ENCODE data around the gene NCAM2. TPM values are rescaled to one million over a fixed set of nuclear protein-coding genes. Genes with fewer than 3 reads are reported as not detected.
A peak's percentile ranks its signal among the peaks of the same experiment; 100 is the strongest.

The NCAM2 gene
- total RNA-seq, 1 experiment from 2014 or later: 2.4 TPM

DNA sequence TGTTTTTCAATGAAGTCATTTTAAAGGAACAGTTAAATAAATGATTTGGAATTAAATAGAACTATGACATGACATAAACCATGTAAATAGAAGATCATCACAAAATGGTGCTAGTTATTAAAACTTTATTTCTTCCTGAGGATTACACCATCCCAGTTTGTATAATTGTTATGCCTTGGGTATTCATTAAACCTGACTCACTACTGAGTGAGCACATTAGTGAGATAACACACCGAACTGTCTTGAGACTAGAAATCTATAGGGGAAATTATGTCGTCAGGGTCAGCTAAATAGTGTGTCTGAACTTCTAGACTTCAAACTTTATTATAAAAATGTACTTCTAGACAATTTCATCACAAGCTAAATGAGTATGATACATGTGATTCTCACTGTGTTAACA, 189.4 kb downstream of the NCAM2 start:
- no peak overlapping the region for H3K9ac ChIP-seq (ENCODE audit: low read length)
- no peaks in the 10 kb centered on the region for H4K20me1 ChIP-seq (ENCODE audit: low read length)
- no peaks in the 10 kb centered on the region for H3F3A ChIP-seq (ENCODE audit: low read length, unreplicated experiment)
- ChIA-PET POLR2A (ENCODE audit: unreplicated experiment) (no interaction called here), CTCF (no interaction called here)
- intact Hi-C loops (cut with micrococcal nuclease): no loop called here
- no peaks in the 10 kb centered on the region for H3K9me2 ChIP-seq (replicated peaks; ENCODE audit: low read length)
- ATAC-seq (no peak), DNase-seq (no peak)
- H3K4me1 ChIP-seq (ENCODE audit: insufficient read depth, low read length): no peaks in the 10 kb centered on the region
- H3K36me3 ChIP-seq (ENCODE audit: low read depth, low read length): no peaks in the 10 kb centered on the region
- no peak overlapping the region for H3K4me3 ChIP-seq (ENCODE audit: low read length)
- H3K79me2 ChIP-seq (ENCODE audit: low read length): no peaks in the 10 kb centered on the region
- H3K4me2 ChIP-seq (ENCODE audit: low read length): no peak overlapping the region
- TF ChIP-seq EZH2 (IDR thresholded peaks at IDR 0.05; ENCODE audit: low read length, unreplicated experiment): no peak
- TF ChIP-seq CTCF (conservative IDR thresholded peaks at IDR 0.05; ENCODE audit: low read depth, low read length): no peak
- TF ChIP-seq EZH2phosphoT487 (IDR thresholded peaks at IDR 0.05; ENCODE audit: borderline replicate concordance, low read length): no peak
- BruUV-seq (replicated peaks): no TSS peak
- H3K27me3 ChIP-seq (ENCODE audit: low read length): no peaks in the 10 kb centered on the region
- peak overlapping the region; percentile 27; the same call in 1 of the 2 replicates for H2AFZ ChIP-seq (ENCODE audit: low read length)
- no peak overlapping the region for H3K27ac ChIP-seq (ENCODE audit: low read length)
- H3K9me3 ChIP-seq (ENCODE audit: low read length): no peaks in the 10 kb centered on the region

DNA sequence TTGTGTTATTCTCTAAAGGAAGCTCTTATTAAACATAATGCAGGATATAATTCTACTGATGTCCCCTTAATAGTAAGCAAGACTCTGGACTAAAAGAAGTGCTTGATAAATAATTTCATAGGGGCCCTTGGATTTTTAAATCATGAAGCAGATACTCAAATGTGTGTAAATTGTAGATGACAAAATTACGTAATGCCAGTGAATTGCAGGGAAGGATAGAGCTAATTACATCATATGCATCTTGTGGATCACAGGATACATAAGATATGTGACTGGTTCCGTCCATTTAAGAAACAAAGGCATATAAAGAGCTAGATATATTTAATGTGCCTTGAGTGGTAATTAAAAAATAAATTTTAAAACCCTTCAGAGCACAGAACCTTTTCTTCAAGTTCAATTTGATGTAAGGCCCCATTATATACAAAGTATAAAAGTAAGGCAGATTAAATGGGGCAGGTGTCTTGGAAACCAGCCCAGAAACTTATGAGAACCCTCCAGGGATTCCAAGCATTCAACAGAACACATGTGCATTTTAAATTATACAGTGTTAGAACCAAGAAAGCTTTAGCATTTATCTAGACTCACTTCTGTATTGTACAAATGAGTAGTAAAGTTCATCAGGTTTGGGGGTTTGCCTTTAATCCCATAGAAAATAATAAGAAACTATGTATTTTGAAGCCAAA, 190.4 kb downstream of the NCAM2 start:
- intact Hi-C loops (cut with micrococcal nuclease): no loop called here
- H3K4me3 ChIP-seq (ENCODE audit: low read length): no peak overlapping the region
- no peaks in the 10 kb centered on the region for H3K79me2 ChIP-seq (ENCODE audit: low read length)
- H3F3A ChIP-seq (ENCODE audit: low read length, unreplicated experiment): no peaks in the 10 kb centered on the region
- no peak overlapping the region for H3K9ac ChIP-seq (ENCODE audit: low read length)
- ChIA-PET POLR2A (ENCODE audit: unreplicated experiment) (no interaction called here), CTCF (no interaction called here)
- H3K27ac ChIP-seq (ENCODE audit: low read length): no peak overlapping the region
- ATAC-seq (no peak), DNase-seq (no peak)
- no peak overlapping the region for H3K4me2 ChIP-seq (ENCODE audit: low read length)
- no peak overlapping the region for H2AFZ ChIP-seq (ENCODE audit: low read length)
- no peaks in the 10 kb centered on the region for H3K27me3 ChIP-seq (ENCODE audit: low read length)
- H3K9me2 ChIP-seq (replicated peaks; ENCODE audit: low read length): no peaks in the 10 kb centered on the region
- no peaks in the 10 kb centered on the region for H3K4me1 ChIP-seq (ENCODE audit: insufficient read depth, low read length)
- no peaks in the 10 kb centered on the region for H3K36me3 ChIP-seq (ENCODE audit: low read depth, low read length)
- H3K9me3 ChIP-seq (ENCODE audit: low read length): no peaks in the 10 kb centered on the region
- no TSS peak for BruUV-seq (replicated peaks)
- H4K20me1 ChIP-seq (ENCODE audit: low read length): no peaks in the 10 kb centered on the region
- no peak for TF ChIP-seq CTCF (conservative IDR thresholded peaks at IDR 0.05; ENCODE audit: low read depth, low read length)
- no peak for TF ChIP-seq EZH2phosphoT487 (IDR thresholded peaks at IDR 0.05; ENCODE audit: borderline replicate concordance, low read length)
- no peak for TF ChIP-seq EZH2 (IDR thresholded peaks at IDR 0.05; ENCODE audit: low read length, unreplicated experiment)

DNA sequence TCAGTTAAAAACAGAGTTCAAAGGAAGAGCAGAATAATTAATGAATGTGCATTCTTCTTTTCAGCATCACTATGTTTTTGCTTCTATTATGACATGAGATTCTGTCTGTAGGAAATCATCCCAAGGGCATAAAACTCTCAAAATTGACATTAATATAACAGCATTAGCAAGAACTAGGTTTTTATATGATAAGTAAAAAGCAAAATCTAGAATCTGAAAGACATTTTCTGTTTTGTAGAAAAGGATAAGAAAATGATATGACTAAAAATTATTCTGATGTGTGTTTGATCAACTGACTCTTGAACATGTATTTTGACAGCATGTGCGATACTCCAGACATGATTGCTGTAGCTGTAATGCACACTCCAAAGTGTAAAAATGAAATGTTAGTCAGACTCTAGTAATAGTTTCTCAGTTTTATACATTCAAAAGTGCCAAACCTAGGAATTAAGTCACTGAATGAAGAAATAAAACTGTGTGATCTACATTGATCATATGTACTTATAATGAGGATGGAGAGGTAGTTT, 197.3 kb downstream of the NCAM2 start:
- no peaks in the 10 kb centered on the region for H3F3A ChIP-seq (ENCODE audit: low read length, unreplicated experiment)
- ATAC-seq (no peak), DNase-seq (no peak)
- H3K4me2 ChIP-seq (ENCODE audit: low read length): no peak overlapping the region
- BruUV-seq (replicated peaks): no TSS peak
- H3K4me3 ChIP-seq (ENCODE audit: low read length): no peak overlapping the region
- H3K79me2 ChIP-seq (ENCODE audit: low read length): no peaks in the 10 kb centered on the region
- no peak overlapping the region for H3K27ac ChIP-seq (ENCODE audit: low read length)
- intact Hi-C loops (cut with micrococcal nuclease): no loop called here
- no peaks in the 10 kb centered on the region for H4K20me1 ChIP-seq (ENCODE audit: low read length)
- H2AFZ ChIP-seq (ENCODE audit: low read length): no peak overlapping the region
- no peaks in the 10 kb centered on the region for H3K9me2 ChIP-seq (replicated peaks; ENCODE audit: low read length)
- TF ChIP-seq EZH2 (IDR thresholded peaks at IDR 0.05; ENCODE audit: low read length, unreplicated experiment): no peak
- no peak for TF ChIP-seq CTCF (conservative IDR thresholded peaks at IDR 0.05; ENCODE audit: low read depth, low read length)
- no peak for TF ChIP-seq EZH2phosphoT487 (IDR thresholded peaks at IDR 0.05; ENCODE audit: borderline replicate concordance, low read length)
- CTCF ChIA-PET: no interaction called here
- H3K9me3 ChIP-seq (ENCODE audit: low read length): no peaks in the 10 kb centered on the region
- H3K9ac ChIP-seq (ENCODE audit: low read length): no peak overlapping the region
- no peaks in the 10 kb centered on the region for H3K27me3 ChIP-seq (ENCODE audit: low read length)
- POLR2A ChIA-PET (ENCODE audit: unreplicated experiment): no interaction called here
- no peaks in the 10 kb centered on the region; the same call in 1 of the 2 replicates for H3K4me1 ChIP-seq (ENCODE audit: insufficient read depth, low read length)
- H3K36me3 ChIP-seq (ENCODE audit: low read depth, low read length): no peaks in the 10 kb centered on the region

Measured in PC-3 (cell line).